Cardiac fibroblast (primary cell): ENCODE data around the gene PCNX2.

Experiments used
- DNase-seq, 2 donors: peaks; one replicate each; pipeline versions ENCODE4 v3.0.0 to v3.0.0-alpha.2; 2010; ENCODE audit warnings: low read depth in 2 of 2
- H3K4me3 ChIP-seq, 2 donors: replicated peaks in 1 of 2; 1 replicate in 1 of 2; 2 replicates in 1 of 2; pipeline ENCODE4 v1.5.1; 2011; ENCODE audit warnings: low read depth in 2 of 2, low read length in 2 of 2, mild to moderate bottlenecking in 2 of 2, moderate library complexity in 1 of 2
- CTCF ChIP-seq: IDR thresholded peaks from one replicate; pipeline ENCODE4 v1.5.1; 2011; ENCODE audit warnings: low read depth, mild to moderate bottlenecking, low read length, inconsistent platforms

The PCNX2 gene

GRCh38 chr1:233042834-233043233, 252.7 kb downstream of the PCNX2 start:
- DNase-seq, result no peak
- TF ChIP-seq CTCF, result no peak
- no peak overlapping the region for H3K4me3 ChIP-seq

- no peak for TF ChIP-seq CTCF
- DNase-seq, result no peak
- no peak overlapping the region for H3K4me3 ChIP-seq
These were observed 255.0 kb downstream of the PCNX2 start for GRCh38 chr1:233040494-233040893.

GRCh38 chr1:233038581-233038980, 256.9 kb downstream of the PCNX2 start:
- DNase-seq, result no peak
- no peak overlapping the region for H3K4me3 ChIP-seq
- no peak for TF ChIP-seq CTCF

- no peak for DNase-seq
- no peak overlapping the region for H3K4me3 ChIP-seq
- no peak for TF ChIP-seq CTCF
These were observed 257.7 kb downstream of the PCNX2 start for GRCh38 chr1:233037843-233038242.

GRCh38 chr1:233034836-233035235, 260.7 kb downstream of the PCNX2 start:
- TF ChIP-seq CTCF, result no peak

GRCh38 chr1:233033361-233033760, 262.2 kb downstream of the PCNX2 start:
- DNase-seq, result peak; percentile 53 to 77
- no peak overlapping the region for H3K4me3 ChIP-seq
- no peak for TF ChIP-seq CTCF

More at GRCh38 chr1:233034836-233035235, 260.7 kb downstream of the PCNX2 start:
- DNase-seq, result no peak
- H3K4me3 ChIP-seq, result no peak overlapping the region

- TF ChIP-seq CTCF, result no peak
- no peak for DNase-seq
- H3K4me3 ChIP-seq, result no peak overlapping the region
These were observed 262.6 kb downstream of the PCNX2 start for GRCh38 chr1:233032916-233033315.
